ENCODE data around the gene MIOX.

MIOX gene

DNA sequence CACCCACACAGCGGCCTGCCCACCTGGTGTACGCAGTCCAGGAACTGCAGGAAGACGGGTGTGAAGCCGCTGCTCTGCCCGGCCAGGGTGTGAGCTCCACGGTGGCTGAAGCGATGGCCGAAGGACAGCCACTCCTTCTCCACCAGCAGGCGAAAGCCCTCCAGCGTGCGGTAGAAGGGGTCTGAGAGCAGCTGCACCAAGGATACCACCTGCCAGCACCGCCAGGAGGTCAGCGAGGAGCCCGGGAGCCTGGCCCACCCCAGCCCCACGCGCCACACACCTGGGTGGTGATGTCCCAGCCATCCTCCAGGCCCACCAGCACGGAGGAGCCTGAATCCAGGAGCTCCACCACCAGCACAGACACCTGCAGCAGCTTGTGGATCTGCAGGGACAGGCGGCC, 31.5 kb upstream of the MIOX start:
- no peak for DNase-seq

- DNase-seq, result no peak
Measured at GRCh38 chr22:50456026-50456425, 30.6 kb upstream of the MIOX start.

- DNase-seq, result no peak
Measured at GRCh38 chr22:50456466-50457234, 30.0 kb upstream of the MIOX start.

DNA sequence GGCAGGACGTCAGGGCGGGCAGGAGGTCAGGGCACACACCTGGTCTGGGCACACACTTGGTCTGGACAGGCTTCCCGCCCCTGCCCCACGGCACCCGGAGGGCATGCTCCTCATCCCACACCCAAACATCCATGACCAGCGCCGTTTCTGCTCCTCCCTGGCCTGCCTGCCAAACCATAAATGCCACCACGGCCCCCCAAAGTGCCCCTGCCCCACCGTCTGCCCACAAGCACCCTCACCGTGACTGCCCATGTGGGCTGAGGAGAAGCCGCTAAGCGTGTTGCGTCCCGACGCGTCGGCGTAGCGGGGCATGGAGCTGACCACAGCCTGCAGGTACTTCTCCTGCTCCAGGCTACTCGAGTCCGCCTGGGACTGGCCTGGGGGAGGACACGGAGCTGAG, 27.6 kb upstream of the MIOX start:
- DNase-seq, result no peak

GRCh38 chr22:50459496-50460140, 27.0 kb upstream of the MIOX start:
- DNase-seq, result no peak

- no peak for DNase-seq
Measured at GRCh38 chr22:50460938-50461337, 25.7 kb upstream of the MIOX start.

DNA sequence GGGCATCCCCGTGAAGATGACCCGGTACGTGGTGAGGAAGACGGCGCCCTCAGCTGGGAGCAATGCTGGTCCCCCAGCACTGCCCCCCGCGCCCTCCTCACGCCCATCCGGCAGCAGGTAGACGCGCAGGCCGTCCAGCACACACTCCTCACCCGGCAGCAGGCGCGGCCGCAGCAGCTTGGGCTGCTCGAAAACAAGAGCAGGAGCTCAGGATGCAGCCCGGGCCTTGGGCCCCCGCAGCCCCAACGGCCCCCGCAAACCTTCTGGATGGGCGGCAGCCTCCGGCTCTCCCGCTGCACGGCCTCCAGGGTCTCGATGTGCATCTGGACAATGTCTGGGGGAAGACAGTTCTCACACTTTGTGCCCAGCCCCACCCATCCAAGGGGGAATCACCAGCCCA, 25.1 kb upstream of the MIOX start:
- no peak for DNase-seq

DNA sequence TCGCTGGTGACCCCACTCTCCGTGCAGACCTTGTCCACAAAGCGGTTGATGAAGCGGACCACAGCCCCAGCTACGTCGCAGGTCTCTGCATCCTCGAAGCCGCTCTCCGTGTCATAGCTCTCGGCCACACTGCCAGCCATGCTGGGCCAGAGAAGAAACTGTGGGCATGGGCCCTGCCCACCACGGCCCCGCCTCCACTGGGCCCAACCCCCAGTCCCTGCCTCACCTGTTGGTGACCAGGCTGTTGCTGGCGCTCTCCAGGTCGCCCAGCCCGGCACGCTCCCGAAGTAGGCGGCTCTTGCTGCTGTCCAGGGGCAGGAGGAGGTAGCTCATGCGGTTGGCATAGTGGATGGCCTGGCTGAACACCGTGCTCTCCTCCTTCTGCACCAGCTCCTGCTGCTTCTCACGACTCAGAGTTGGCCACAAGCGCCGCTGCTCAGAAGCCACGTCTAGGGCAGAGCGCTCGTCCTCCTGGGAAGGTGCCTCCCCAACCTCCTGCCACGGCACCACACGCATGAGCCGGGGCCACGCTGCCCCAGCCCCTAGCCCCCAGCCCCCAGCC, 24.6 kb upstream of the MIOX start:
- DNase-seq, result no peak

DNA sequence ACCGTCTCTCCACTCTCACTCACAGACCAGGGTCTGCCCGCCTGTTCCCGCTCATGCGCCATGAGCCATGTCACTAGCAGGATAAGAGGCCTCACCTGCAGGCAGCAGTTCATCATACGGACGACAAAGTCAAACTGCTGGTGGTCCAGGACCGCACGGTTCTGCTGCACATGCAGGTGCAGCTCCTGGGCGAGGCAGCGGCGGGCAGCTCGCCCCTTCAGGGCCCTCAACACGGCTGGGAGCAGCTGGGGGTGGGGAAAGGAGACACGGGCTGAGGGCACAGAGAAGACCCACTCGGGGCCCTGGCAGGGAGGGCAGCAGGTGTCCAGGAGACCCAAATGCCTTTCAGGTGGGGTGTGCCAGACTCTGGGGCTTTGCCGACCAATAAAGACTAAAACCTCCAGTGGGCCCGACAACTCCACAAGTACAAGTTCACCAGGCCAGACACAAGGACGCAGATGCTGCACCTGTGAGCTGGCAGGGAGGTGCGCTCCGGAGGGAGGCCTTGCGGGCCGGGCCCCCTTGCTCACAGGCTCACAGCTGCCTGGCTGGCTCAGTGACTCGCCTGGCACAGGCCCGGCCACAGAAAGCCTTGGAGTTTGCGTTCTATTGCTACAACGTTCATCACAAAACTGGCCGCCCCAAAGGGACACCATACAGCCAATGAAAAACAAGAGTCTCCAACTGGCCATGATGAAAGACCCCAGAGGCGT, 23.3 kb upstream of the MIOX start:
- no peak for DNase-seq

DNA sequence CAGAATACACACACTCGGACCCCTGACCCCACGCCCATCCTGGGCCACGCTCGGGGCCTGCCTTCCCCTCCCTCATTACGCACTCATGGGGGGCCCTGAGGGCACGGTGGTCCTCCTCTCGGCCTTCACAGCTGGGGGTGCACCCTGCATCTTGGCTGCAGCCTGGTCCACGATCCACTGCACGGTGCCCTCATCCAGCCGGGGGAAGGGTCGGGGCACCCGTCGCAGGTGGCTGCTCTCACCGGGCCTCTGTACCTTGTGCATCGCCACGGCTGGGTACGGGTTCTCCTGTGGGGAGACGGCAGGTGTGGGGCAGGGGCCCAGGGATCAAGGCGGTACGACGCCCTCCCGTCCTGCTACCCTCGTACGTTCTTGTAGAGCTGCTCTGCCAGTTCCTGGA, 22.2 kb upstream of the MIOX start:
- DNase-seq, result no peak

DNA sequence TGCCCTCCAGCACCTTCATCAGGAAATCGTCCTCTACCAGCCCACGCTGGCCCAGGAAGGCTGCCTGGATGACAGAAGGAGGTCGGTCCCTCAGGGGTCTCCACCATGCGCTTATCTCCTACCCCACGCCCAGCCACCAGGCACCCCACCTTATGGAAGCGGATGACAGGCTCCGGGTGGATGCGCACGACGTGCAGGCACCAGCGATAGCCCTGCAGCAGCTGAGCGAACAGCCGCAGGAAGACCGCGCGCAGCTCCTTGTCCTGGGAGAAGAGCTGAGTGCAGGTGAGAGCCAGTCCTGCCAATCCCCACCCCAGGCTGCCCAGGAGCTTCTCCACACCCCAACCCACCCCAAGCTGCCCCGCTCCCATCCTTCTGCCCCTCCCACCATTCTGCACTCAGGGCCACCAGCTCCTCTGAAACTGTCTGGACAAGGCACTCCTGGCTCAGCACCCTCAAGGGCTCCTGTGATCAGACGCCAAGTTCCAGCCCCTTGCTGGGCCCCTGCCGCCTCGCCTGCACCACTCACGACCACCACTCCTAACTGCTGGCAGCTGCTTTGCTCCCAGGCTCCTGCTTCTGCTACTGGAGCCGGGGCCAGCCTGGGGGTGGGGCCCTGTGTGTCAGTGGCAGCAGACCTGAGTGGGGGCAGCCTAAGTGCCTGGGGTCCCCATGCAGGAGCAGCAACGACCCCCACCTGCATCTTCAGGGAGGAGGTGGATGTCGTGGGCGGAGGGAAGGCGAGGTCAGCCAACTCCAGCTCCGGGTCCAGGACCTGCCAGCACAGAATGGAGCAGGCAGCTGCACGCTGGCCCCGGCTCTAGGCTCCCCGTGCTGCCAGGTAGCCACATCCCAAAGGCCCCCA, 21.4 kb upstream of the MIOX start:
- no peak for DNase-seq

- DNase-seq, result no peak
Measured at GRCh38 chr22:50467341-50467740, 19.3 kb upstream of the MIOX start.

DNA sequence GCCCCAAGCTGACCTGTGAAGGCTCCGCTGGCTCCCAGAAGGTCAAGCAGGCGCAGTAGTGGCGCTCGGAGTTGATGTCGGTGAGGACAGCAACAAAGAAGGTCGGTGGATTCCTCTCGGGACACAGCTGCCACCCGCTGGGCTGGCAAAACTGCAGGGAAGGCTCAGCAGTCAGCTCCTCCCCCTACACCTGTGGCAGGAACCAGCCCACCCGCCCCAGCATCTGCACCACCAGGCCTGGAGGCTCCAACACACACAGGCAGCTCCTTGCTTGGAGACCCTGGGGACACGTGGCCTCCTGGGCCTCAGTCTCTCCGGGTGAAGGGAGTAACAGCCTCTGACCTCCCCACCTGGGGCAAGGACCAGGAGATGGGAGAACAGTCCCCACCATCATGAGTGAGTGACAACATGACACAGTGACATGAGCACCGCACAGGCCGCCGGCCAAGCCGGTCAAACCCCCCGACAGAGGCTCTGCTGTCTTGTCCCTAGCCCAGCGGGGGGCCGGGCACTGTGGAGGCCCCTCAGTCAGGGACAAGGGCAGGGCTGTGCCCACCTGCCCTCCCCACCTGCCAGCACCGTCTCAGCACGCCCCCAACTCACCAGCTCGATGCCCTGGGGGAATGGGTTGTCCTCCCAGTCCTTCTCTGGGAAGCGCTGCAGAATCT, 18.8 kb upstream of the MIOX start:
- DNase-seq, result no peak

DNA sequence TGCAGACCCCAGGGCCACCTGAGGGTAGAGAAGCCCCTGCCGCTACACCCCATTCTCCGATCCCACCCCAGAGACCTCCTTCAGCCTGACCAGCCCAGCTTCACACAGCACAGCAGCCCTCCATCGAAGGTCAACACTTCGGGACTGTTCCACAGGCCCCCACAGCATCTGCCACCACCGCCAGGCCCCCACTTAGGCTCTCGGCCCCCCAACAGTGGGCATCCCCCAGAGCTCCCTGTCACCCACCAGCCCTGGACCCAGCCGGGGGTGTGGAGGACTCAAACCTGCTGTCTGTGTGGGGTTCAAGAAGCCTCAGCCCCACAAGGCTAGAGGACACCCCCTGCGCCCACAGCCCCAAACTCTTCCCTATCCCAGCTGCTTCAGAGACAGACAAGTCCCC, 18.0 kb upstream of the MIOX start:
- no peak for DNase-seq

GRCh38 chr22:50469377-50470305, 17.0 kb upstream of the MIOX start:
- DNase-seq, result peak; percentile 7 to 46 (median 26)

DNA sequence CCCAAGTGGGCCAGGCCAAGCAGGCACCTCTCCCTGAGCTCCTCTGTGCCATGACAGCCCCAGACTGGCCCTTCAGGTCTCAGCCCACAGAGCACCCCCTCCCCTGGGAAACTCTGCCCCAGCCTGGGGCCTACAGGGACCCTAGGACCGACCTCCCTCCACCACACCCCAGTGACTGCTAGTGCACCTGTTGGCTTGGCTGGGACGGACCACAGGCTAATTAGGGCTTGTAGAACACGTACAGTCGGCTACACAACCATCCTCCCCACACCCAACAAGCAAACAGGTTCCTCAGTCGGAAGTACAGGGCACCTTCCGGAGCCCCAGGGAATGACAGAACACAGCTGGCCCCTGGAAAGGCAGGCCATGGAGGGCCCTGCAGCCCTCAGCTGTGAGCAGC, 16.2 kb upstream of the MIOX start:
- no peak for DNase-seq

DNA sequence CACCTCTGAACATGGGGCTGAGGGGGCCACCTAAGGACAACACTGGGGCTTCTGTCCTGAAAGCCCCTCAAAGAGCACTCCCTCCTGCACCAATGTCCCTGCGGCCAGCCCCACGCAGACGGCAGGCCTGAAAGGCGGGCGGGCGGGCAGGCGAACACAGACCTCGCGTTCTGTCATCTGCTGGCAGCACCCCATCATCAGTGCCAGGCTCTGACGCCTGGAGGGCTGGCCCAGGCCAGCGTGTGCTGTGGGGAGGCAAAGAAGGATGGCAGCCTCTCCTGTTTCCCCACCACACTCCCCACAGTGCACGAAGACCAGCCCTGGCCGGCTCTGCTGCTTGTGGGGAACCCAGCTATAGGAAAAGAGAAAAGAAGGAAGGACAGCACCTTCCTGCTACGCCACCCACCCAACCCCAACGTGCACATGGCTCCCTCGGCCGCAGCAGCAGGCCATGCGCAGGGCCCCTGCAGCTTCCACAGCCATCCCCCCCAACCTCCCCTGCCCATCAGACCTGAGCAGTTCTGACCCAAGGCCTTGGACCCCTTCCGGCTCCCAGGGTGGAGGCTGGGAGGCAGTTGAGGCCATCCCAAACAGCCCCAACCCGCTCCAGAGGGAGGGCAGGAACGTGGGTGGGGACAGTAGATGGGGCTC, 15.3 kb upstream of the MIOX start:
- peak in 1 of 4 experiments; percentile 29 for DNase-seq

DNA sequence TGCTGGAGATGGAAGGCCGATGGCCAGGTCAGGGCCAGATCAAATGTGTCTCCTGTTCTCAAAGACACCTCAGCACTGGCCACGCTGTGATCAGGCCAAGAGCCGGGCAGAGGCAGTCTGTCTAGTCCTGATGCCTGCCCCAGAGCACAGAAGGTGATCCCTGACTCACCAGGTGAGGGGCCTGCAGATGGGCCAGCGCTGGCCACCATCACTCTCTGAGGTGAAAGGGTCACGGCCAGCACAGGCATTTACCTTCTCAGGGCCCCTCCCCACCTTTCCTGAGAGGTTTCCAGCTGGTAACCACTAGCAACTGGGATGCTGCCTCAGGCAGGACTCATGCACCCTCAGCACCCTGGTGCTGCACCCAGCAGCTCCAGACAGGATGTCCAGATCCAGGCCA, 14.7 kb upstream of the MIOX start:
- DNase-seq, result no peak

GRCh38 chr22:50473088-50473487, 13.6 kb upstream of the MIOX start:
- DNase-seq, result no peak

All from suppressor macrophage (primary cell).